ENCODE data around the gene ACP3. TPM values are rescaled to one million over a fixed set of nuclear protein-coding genes. Genes with fewer than 3 reads are reported as not detected.

Gene ACP3
- total and polyA plus RNA-seq, 2 of the 4 experiments (the other 2 are of a cell fraction), result 0.36 to 0.54 TPM

- ChIA-PET POLR2A (ENCODE audit: unreplicated experiment) (no interaction called here), CTCF (no interaction called here)
- no peak overlapping the region for H3K27ac ChIP-seq (ENCODE audit: insufficient read depth, low read length)
- no peak overlapping the region for H3K4me3 ChIP-seq (ENCODE audit: insufficient read depth, low read depth, low read length)
- H3K4me1 ChIP-seq (ENCODE audit: control insufficient read depth, insufficient read depth, low read length), result peaks cover 8% of the 10 kb centered on the region
- WGBS, 2 experiments (ENCODE audit: extremely low coverage in 2 of 2, insufficient read length in 1 of 2), result no CpG with 5 or more reads among the region's 2 CpGs
- H3K36me3 ChIP-seq (ENCODE audit: control insufficient read depth, insufficient read depth, low read length), result no peaks in the 10 kb centered on the region
- H2BK20ac ChIP-seq (ENCODE audit: low read depth, low read length), result no peak overlapping the region
- H3K23ac ChIP-seq (ENCODE audit: low read depth, low read length), result no peak overlapping the region
- ATAC-seq (ENCODE audit: low read depth) (no peak), DNase-seq (no peak)
- H4K8ac ChIP-seq (ENCODE audit: low read depth in 2 of 2, low read length in 2 of 2), result no peak overlapping the region
- no peaks in the 10 kb centered on the region for H3K9me1 ChIP-seq (ENCODE audit: insufficient read depth, low read length)
- no peak overlapping the region for H3K56ac ChIP-seq (ENCODE audit: extremely low read depth, insufficient read depth, low read length)
- H2AK5ac ChIP-seq (ENCODE audit: low read depth, low read length), result no peak overlapping the region
- no peak overlapping the region for H3K4me2 ChIP-seq (ENCODE audit: low read depth, low read length)
- no peak overlapping the region for H3K14ac ChIP-seq (replicated peaks; ENCODE audit: low read depth, low read length)
- no peak overlapping the region for H2BK5ac ChIP-seq (ENCODE audit: low read depth, low read length, poor library complexity, severe bottlenecking)
- H2BK120ac ChIP-seq (ENCODE audit: low read depth, low read length), result no peak overlapping the region
- H2AK9ac ChIP-seq (replicated peaks; ENCODE audit: low read depth, low read length, poor library complexity), result no peak overlapping the region
- dilution Hi-C loops (cut with HindIII; ENCODE audit: low sequenced_read_pairs, unreplicated experiment), result no loop called here
- intact Hi-C loops (cut with micrococcal nuclease), result no loop called here
- H3K79me1 ChIP-seq (ENCODE audit: low read depth in 1 of 2, low read length in 2 of 2), result no peaks in the 10 kb centered on the region
- no peak overlapping the region for H3K18ac ChIP-seq (ENCODE audit: low read depth, low read length)
- no peak overlapping the region for H2AFZ ChIP-seq (replicated peaks; ENCODE audit: low read length, poor library complexity)
- no TSS peak for BruUV-seq (replicated peaks)
- no peak overlapping the region for H2BK15ac ChIP-seq (ENCODE audit: low read depth, low read length)
- in situ Hi-C loops (cut with MboI; ENCODE audit: low sequenced_read_pairs), result no loop called here
- no peaks in the 10 kb centered on the region for H3K27me3 ChIP-seq (ENCODE audit: control insufficient read depth, insufficient read depth, low read length)
- no peak overlapping the region for H4K5ac ChIP-seq (ENCODE audit: low read depth, low read length)
- peaks cover 4% of the 10 kb centered on the region; the same call in 1 of the 2 replicates for H3K9me3 ChIP-seq (ENCODE audit: control insufficient read depth, insufficient read depth, low read length)
- TF ChIP-seq RFX5 (IDR thresholded peaks at IDR 0.05; ENCODE audit: low read depth, low read length) (no peak), MAZ (IDR thresholded peaks at IDR 0.05; ENCODE audit: borderline replicate concordance, low read depth, low read length) (no peak), MXI1 (IDR thresholded peaks at IDR 0.05; ENCODE audit: borderline replicate concordance, low read depth, low read length) (no peak), POLR2A (IDR thresholded peaks at IDR 0.05; ENCODE audit: low read depth, low read length) (no peak), NFE2L2 (IDR thresholded peaks at IDR 0.05; ENCODE audit: low read depth, low read length) (no peak), MAFK (IDR thresholded peaks at IDR 0.05; ENCODE audit: low read depth, low read length) (no peak), FOS (IDR thresholded peaks at IDR 0.05; ENCODE audit: low read depth, low read length) (no peak), CHD1 (IDR thresholded peaks at IDR 0.05; ENCODE audit: low read depth, low read length) (no peak), CTCF (conservative IDR thresholded peaks at IDR 0.05; ENCODE audit: low read depth, low read length) (no peak), SMC3 (IDR thresholded peaks at IDR 0.05; ENCODE audit: low read depth, low read length) (no peak), RCOR1 (IDR thresholded peaks at IDR 0.05; ENCODE audit: insufficient replicate concordance, low read length) (no peak), BHLHE40 (IDR thresholded peaks at IDR 0.05; ENCODE audit: low read depth, low read length) (no peak), RAD21 (IDR thresholded peaks at IDR 0.05; ENCODE audit: low read length) (no peak), CEBPB (IDR thresholded peaks at IDR 0.05; ENCODE audit: low read depth, low read length) (no peak)
- TF ChIP-seq, protein P1, sequence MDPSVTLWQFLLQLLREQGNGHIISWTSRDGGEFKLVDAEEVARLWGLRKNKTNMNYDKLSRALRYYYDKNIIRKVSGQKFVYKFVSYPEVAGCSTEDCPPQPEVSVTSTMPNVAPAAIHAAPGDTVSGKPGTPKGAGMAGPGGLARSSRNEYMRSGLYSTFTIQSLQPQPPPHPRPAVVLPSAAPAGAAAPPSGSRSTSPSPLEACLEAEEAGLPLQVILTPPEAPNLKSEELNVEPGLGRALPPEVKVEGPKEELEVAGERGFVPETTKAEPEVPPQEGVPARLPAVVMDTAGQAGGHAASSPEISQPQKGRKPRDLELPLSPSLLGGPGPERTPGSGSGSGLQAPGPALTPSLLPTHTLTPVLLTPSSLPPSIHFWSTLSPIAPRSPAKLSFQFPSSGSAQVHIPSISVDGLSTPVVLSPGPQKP (IDR thresholded peaks at IDR 0.05; ENCODE audit: borderline replicate concordance, low read depth, low read length), result no peak
- TF ChIP-seq, protein P2, sequence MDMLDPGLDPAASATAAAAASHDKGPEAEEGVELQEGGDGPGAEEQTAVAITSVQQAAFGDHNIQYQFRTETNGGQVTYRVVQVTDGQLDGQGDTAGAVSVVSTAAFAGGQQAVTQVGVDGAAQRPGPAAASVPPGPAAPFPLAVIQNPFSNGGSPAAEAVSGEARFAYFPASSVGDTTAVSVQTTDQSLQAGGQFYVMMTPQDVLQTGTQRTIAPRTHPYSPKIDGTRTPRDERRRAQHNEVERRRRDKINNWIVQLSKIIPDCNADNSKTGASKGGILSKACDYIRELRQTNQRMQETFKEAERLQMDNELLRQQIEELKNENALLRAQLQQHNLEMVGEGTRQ (IDR thresholded peaks at IDR 0.05; ENCODE audit: low read depth, low read length), result no peak
- H4K20me1 ChIP-seq (ENCODE audit: insufficient read depth, low read length), result no peaks in the 10 kb centered on the region
- no peak overlapping the region for H3K9ac ChIP-seq (ENCODE audit: low read depth, low read length)
- no peak overlapping the region for H3K4ac ChIP-seq (ENCODE audit: low read depth, low read length)
- H4K91ac ChIP-seq (ENCODE audit: insufficient read depth, low read depth, low read length), result no peak overlapping the region
Observed at GRCh38 chr3:132285620-132285945, 31.6 kb upstream of the ACP3 start.
